Parathyroid adenoma (tissue), 2 donors: Measurements from ENCODE around the gene CAPZB.

Experiments used
- H2AFZ ChIP-seq: fragments of 300-600 bp; sonication (generic); one replicate; pipeline ENCODE4 v1.7.0; 2017; ENCODE audit warnings: antibody characterized with exemption, mild to moderate bottlenecking
- H3K27ac ChIP-seq: fragments of 300-600 bp; sonication (generic); one replicate; pipeline ENCODE4 v1.7.0; 2017
- H3K27me3 ChIP-seq: fragments of 300-600 bp; sonication (generic); one replicate; pipeline ENCODE4 v1.7.0; 2017; ENCODE audit warnings: low read length; ENCODE audit not compliant: control insufficient read depth, insufficient read depth
- H3K36me3 ChIP-seq: fragments of 300-600 bp; sonication (generic); one replicate; pipeline ENCODE4 v1.7.0; 2017; ENCODE audit warnings: low read length; ENCODE audit not compliant: control insufficient read depth, insufficient read depth
- H3K4me1 ChIP-seq: fragments of 300-600 bp; sonication (generic); one replicate; pipeline ENCODE4 v1.7.0; 2017; ENCODE audit warnings: control low read depth
- H3K4me2 ChIP-seq: fragments of 300-600 bp; sonication (generic); one replicate; pipeline ENCODE4 v1.7.0; 2017; ENCODE audit warnings: low read length
- H3K4me3 ChIP-seq: fragments of 300-600 bp; sonication (generic); one replicate; pipeline ENCODE4 v1.7.0; 2017; ENCODE audit warnings: low read depth, low read length
- H3K79me2 ChIP-seq: fragments of 300-600 bp; sonication (generic); one replicate; pipeline ENCODE4 v1.7.0; 2017; ENCODE audit warnings: control low read depth
- H3K9ac ChIP-seq: fragments of 300-600 bp; sonication (generic); one replicate; pipeline ENCODE4 v1.7.0; 2017; ENCODE audit warnings: mild to moderate bottlenecking
- H3K9me3 ChIP-seq: fragments of 300-600 bp; sonication (generic); one replicate; pipeline ENCODE4 v1.7.0; 2017; ENCODE audit warnings: low read length; ENCODE audit not compliant: control insufficient read depth
- CTCF ChIP-seq: fragments of 300-600 bp; sonication (generic); IDR thresholded peaks from one replicate; pipeline ENCODE4 v1.7.0; 2017; ENCODE audit warnings: antibody characterized with exemption, mild to moderate bottlenecking
- donor health status: primary hyperparathyroidism.

Gene CAPZB

GRCh38 chr1:19326748-19327065, 158.6 kb downstream of the CAPZB start:
- Histone ChIP-seq H3K4me1 (no peaks in the 10 kb centered on the region), H3K4me2 (no peak overlapping the region), H3K9me3 (no peaks in the 10 kb centered on the region), H3K79me2 (no peaks in the 10 kb centered on the region), H3K9ac (no peak overlapping the region), H3K27ac (no peak overlapping the region), H2AFZ (no peak overlapping the region), H3K4me3 (no peak overlapping the region), H3K36me3 (no peaks in the 10 kb centered on the region), H3K27me3 (no peaks in the 10 kb centered on the region)
- TF ChIP-seq CTCF: no peak

DNA sequence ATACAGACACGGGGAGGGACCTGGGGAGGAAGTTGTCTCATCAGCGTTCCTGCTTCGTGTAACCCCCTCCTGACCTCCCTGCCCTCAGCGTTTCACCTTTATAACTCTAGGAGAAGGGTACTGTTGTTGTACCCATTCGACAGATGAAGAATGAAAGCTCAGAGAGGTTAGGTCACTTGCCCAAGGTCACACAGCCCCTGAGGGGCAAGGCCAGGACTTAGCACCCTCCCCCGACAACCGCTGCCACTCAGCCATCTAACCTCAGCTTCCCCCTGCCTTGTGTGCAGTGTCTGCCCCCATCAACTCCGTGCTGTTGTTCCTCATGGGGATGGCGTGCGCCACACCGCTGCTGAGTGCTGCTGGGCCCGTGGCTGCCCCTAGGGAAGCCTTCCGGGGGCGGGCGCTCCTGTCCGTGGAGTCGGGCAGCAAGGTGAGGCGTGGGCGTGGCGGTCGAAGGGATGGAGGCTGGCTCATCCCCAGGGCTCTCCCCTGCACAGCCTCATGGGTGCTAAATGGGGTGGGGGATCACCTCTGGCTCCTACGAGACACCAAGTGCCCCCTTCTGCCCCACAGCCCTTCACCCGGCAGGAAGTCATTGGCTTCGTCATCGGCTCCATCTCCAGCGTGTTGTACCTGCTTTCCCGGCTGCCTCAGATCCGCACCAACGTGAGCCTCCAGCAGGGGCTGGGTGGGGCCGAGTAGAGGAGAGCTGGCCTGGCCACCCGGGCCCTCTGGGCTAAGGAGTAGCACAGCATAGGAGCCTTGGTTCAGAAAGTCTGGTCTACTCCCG, 159.2 kb downstream of the CAPZB start:
- Histone ChIP-seq H3K9me3 (no peaks in the 10 kb centered on the region), H2AFZ (no peak overlapping the region), H3K4me1 (no peaks in the 10 kb centered on the region), H3K79me2 (no peaks in the 10 kb centered on the region), H3K36me3 (no peaks in the 10 kb centered on the region), H3K9ac (no peak overlapping the region), H3K4me3 (no peak overlapping the region), H3K4me2 (no peak overlapping the region), H3K27me3 (no peaks in the 10 kb centered on the region), H3K27ac (no peak overlapping the region)
- TF ChIP-seq CTCF: no peak

DNA sequence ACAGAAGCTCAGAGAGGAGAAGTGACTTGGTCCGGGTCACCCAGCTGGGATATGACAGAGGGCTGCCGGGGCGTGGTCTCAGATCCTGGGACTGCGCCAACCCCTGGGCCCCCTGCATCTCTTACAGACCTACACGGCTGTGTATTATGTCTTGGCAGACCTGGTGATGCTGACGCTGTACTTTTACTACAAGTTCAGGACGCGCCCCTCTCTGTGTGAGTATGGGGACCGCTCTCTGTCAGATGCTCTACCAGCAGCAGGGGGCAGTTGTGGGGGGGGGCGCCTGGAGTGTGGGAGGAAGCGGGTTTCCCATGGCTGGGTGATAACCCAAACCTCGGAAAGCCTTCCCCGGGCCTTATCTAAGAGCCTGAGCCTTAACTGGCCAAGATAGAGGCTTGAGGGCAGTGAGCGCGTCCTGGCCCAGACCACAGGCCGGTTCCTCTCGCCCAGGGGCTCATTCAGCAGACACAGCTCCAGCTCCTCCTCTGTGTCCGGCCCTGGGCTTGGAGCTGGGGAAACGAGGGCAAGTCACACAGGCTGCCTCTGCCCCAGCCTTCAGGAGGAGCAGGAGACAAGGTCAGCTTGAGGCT, 159.9 kb downstream of the CAPZB start:
- H2AFZ ChIP-seq: no peak overlapping the region
- no peak overlapping the region for H3K4me2 ChIP-seq
- H3K27ac ChIP-seq: no peak overlapping the region
- H3K4me3 ChIP-seq: no peak overlapping the region
- no peak overlapping the region for H3K9ac ChIP-seq
- no peaks in the 10 kb centered on the region for H3K27me3 ChIP-seq
- H3K9me3 ChIP-seq: no peaks in the 10 kb centered on the region
- H3K79me2 ChIP-seq: no peaks in the 10 kb centered on the region
- TF ChIP-seq CTCF: no peak
- no peaks in the 10 kb centered on the region for H3K4me1 ChIP-seq
- H3K36me3 ChIP-seq: no peaks in the 10 kb centered on the region

GRCh38 chr1:19324665-19324990, 160.7 kb downstream of the CAPZB start:
- Histone ChIP-seq H3K9ac (no peak overlapping the region), H3K27me3 (no peaks in the 10 kb centered on the region), H3K27ac (no peak overlapping the region), H3K36me3 (no peaks in the 10 kb centered on the region), H3K4me2 (no peak overlapping the region), H3K4me1 (no peaks in the 10 kb centered on the region), H3K79me2 (no peaks in the 10 kb centered on the region), H3K4me3 (no peak overlapping the region), H2AFZ (no peak overlapping the region), H3K9me3 (no peaks in the 10 kb centered on the region)
- no peak for TF ChIP-seq CTCF
